ENCODE results near the gene ABCF2.

ABCF2 gene

GRCh38 chr7:151235091-151235787, 8.2 kb upstream of the ABCF2 start:
- H3K27ac ChIP-seq, result no peak overlapping the region
- no peak for TF ChIP-seq CTCF (conservative IDR thresholded peaks at IDR 0.05)

GRCh38 chr7:151233804-151234203, 6.8 kb upstream of the ABCF2 start:
- TF ChIP-seq CTCF (conservative IDR thresholded peaks at IDR 0.05), result no peak
- peak overlapping the region; percentile 93 for H3K27ac ChIP-seq

- TF ChIP-seq CTCF (conservative IDR thresholded peaks at IDR 0.05), result no peak
- peak overlapping the region; percentile 93 for H3K27ac ChIP-seq
Measured at GRCh38 chr7:151232917-151233701, 6.1 kb upstream of the ABCF2 start.

- H3K27ac ChIP-seq, result peak within 1 kb of the TSS; percentile 93
- no peak for TF ChIP-seq CTCF (conservative IDR thresholded peaks at IDR 0.05)
Measured at GRCh38 chr7:151232091-151232916, 5.3 kb upstream of the ABCF2 start, which contains the start of gene CHPF2. Gene CHPF2, plus strand, starts transcription at chr7:151232483. Its CDS starts 1,529 bp downstream, at chr7:151234012.

- H3K27ac ChIP-seq, result peak overlapping the region; percentile 93
- no peak for TF ChIP-seq CTCF (conservative IDR thresholded peaks at IDR 0.05)
Measured at GRCh38 chr7:151231080-151231479, 4.1 kb upstream of the ABCF2 start.

- no peak overlapping the region for H3K27ac ChIP-seq
- no peak for TF ChIP-seq CTCF (conservative IDR thresholded peaks at IDR 0.05)
Measured at GRCh38 chr7:151229249-151229648, 2.2 kb upstream of the ABCF2 start.
